Pons (tissue), 1 donor: ENCODE results near the gene RAB36.

ENCODE experiments used
- DNase-seq: peaks from one replicate; pipeline ENCODE4 v3.0.0-alpha.2; 2016; ENCODE audit warnings: low spot score

Gene RAB36

DNA sequence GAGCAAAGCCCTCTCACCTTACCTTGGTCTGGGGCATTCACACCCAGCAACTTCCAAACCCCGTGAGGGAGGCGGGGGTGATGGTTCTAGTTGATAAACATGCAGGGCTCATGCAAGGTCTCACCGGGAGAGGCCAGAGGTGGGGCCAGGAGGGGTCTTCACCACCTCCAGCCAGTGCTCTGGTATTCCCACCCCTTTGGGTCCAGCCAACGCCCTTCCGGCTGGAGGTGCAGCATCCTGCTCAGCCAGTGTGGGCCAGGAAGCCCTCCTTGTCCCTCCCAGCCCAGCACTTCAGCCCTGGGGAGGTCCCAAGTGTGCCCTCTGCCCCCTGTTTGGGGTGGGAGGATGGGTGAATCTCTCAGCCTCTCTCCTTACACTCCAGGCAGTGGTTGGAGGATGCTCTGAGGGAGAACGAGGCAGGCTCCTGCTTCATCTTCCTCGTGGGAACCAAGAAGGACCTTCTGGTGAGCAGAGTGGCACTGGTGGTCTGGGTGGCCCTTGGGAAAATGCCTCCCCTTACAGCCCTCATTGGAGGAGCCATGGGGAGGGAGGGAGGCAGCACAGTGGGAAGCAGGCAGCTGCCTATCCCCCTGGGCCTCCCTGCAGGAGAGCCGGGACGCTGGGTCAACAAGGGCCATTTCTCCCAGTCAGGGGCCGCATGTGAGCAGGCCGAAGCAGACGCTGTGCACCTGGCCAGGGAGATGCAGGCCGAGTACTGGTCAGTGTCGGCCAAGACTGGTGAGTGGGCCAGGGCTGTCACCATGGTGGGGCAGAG lies 13.4 kb downstream of the RAB36 start:
- DNase-seq, result no peak

DNA sequence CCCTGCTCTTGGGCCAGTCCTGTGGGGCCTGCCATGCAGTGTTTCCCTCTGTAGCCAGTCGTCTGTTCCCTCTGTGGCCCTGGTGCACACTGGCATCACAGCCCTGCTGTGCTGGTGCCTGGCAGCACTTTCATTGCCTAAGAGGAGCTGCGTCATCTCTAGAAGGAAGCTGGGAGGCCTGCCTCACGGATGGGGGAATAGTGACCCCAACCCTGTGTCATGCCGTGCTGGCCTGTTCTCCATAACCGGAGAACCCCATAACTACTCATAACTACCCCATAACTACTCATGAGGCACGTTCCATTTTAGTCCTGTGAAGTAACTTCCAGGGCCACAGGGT lies 14.0 kb downstream of the RAB36 start:
- no peak for DNase-seq

DNA sequence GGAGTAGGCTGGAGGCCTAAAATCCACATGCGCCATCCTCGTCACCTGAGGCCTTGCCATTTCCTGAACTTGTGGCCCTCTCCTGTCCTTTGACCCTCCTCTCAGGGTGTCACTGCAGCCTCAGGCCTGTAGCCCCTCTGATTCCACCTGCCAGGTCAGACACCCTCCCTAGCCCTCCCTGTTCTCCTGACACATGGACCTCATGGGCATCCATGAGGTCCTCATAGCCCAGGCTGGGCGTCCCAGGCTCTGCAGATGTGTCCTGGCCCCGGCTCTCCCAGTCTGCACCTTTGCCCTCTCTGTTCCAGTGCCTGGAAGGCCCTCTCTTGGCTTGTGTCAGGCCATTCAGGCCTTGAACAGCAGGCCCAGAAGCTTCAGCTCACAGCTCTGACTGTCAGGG lies 15.8 kb downstream of the RAB36 start:
- DNase-seq, result no peak

DNA sequence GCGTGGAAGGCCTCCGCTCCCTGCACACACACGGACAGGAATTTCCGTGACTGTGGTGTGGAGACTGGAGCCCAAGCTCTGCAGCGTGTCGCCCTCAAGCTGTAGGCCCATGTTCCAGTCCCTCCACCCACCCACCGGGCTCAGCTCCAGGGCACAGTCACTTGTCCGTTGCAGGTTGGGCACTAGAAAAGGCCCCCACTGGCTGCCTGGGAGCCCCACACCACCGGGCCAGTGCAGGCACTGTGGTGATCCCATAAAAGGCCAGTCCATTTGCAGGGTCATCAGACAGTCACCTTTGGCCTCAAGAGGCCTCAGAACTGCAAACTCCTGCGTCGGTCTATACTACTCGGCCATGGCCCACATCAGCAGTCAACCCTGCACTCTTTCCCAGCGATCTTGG lies 16.3 kb downstream of the RAB36 start:
- no peak for DNase-seq

DNA sequence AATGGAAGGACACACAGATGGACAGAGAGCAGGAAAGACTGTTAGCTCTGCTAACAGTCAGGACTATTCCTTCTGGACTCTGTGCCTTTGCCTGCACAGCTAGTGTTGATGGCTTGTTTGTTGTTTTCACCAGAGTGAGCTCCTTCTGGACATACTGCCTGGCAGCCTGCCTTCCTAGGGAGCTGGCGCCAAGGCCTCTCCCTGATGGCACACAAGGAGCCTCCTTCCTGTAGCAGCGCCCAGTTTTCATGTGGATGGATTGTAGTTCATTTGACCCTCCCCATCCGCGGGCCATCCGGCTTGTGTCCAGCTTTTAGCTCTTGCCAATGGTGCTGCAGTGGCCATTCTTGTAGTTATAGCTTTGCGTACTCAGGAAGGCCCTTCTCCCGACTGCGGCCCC lies 18.4 kb downstream of the RAB36 start:
- DNase-seq, result peak; percentile 86

DNA sequence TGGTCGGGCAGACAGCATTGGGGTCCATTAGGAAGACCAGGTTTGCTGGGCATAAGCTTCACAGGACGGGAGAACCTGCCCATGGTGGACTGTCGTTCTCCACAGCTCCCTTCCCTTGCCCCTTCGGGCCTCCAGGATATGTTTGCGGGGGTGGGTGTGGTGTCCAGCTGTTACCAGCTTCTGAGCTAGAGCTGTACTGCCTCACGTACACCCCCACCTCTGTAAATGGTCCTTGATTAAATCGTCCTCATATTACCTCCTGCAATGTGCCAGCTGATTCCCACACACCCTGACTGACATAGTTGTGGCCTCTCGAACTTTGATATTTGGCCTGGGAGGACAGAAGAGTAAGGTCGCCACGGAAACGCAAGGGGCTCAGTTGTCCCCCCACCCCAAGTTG lies 18.8 kb downstream of the RAB36 start:
- DNase-seq, result no peak

DNA sequence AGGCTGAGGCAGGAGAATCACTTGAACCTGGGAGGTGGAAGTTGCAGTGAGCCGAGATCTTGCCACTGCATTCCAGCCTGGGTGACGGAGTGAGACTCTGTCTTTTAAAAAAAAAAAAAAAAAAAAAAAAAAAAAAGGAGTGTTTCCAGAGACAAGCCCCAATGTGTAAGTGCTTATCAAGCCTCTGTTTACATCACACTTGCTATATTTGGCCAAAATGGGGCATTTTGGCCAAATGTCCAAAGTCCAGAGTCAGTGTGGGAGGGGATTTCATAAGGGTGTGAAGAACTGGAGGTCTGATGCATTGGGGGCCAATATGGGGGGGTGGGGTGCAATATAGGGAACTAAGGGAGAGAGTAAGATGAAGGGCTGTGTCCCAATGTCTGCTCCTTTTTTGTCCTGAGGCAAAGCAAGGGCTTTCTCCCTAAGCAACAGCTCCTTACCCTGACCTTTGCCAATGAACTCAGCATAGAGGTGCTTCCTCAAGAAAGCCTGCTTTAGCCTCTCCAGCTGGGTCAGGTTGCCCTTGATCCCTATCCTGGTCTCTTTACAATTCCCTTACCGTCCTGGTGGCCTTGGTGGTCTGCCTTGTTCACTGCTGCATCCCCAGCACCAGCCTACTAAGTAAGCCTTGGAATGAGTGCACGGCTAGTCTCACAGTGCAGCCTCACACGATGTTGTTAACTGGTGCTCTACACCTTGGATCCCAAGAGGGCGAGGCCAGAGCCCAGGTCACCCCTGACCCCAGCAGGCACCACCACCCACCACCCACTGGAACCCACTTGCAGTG lies 21.0 kb downstream of the RAB36 start:
- DNase-seq, result no peak

DNA sequence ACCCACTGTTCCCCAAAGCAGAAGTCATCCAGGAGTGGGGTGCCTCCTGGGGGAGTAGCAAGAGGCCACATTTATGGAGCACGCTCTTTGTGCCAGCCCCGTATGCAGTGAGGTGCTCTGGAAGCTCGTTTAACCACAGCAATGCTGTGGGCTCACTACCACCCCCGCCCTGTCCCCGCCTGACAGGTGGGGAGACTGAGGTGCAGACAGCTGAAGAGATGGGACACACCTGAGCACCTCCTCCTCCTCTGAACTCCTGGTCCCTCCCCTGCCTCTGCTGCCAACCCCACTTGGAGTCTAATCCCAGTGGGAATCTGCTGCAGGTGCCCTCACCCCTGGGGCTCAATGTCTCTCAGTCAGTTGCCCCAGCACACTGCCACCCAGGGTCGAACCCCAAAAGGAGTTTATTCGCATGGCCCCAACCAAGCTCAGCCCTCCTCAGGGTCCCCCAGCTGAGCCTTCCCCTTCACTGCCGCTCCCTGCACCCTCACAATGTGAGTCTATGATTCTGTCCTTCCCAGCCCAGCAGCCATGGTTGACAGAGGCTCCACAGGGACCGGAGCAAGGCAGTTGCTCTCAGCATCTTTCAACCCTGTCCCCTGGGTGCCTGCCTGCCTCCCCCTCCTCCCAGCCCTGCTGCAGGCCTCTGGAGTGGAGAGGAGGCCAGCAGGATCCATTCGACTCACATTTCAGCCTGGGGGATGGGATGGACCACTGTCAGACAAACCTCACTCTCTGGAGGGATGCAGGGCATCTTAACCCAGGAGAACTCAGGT lies 21.8 kb downstream of the RAB36 start:
- no peak for DNase-seq

DNA sequence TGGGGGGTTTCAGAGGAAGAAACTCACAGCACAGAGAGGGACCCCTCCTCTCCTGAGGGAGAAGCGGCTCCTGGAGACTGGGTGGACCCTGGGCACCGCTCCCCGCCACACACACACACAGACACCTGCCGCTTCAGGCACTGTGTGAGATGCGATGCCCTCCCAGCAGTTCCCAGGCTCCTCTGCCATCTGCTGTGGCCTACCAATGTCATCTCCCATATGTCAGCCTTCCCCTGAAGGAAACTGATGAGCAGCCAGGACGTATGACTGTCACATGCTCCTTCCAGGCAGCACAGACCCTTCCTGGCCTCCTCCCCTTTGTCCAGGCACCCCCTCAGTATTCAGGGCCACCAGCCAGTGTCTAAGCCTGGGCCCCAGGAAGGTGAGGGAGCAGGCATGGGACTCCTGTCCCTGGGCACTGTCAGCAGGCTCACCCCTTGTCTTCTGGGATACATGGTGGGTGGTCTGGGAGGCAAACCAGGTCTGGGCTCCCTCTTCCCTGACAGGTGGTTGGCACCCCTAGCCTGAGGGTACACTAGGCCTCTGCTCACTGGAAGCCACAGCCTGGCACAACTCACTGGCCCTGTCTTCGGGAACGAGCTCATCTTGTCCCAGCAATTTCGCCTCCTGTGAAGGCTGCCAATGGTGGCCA lies 23.2 kb downstream of the RAB36 start:
- DNase-seq, result no peak

DNA sequence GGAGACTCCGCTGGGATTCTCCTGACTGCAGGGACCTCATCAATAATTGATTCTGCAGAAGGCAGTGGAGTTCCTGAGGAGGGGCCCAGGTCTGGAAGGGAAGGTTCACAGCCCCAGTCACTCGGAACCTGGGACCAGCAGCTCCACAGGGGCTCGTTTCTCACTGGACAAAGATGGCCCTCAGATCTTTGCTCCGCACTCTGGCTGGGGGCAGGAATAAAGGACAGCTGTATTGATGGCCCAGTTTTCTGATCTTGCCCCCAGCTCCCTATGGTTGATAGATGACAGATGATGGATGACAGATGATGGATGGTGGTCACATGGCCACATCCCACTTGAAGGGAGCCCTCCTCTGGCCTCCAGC lies 23.7 kb downstream of the RAB36 start:
- no peak for DNase-seq

DNA sequence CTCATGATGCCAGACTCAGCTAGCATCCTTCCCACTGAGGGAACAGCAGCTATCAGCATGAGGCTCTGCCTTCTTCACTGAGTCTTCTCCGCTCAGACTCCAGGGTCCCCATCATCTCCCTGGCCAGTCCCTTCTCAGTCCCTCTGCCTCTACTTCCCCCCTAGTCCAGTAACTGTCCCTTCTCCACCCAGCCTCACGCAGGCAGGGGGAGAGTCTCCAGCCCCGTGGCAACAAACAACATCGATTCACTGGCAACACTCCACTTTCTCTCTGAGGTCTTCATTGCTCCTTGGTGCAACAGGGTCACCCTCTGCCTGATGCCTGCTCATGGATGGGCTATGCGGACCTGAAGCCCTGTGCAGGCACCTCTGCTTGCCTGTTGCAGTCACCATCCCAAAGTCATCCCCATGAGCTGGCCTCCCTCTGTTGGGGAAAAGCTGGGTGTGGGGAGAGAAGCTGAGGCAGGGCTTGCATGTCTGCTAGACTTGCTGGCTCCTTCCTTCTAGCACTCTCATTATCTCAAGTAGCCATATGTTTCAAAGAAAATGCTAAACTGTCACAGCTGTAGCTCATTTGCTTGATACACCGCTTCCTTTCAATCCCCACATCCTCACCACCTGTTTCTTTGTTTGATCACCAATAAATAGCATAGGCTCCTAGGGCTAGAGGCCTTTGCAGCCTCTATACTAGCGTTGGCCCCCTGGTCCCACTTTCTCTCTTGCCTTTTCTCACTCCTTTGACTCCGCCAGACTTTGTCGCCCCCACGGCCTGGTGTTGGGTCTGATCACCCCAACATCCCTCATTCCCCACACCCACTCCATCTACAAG lies 30.8 kb downstream of the RAB36 start:
- DNase-seq, result no peak

DNA sequence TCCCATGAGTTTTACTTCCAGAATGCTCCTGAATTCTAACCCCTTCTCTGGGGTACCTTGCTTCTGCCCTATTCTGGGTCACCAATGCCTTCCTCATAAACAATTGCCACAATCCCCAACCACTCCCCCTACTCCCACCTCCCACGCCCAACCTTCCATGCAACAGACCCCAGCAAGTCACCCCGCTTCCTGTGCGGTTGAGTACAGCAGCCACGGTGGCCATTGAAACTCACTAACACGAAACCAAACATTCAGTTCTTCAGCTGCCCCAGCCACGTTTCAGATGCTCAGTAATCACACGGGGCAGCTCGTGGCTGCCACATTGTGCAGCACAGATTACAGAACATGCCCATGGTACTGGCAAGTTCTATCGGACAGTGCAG lies 31.4 kb downstream of the RAB36 start:
- DNase-seq, result no peak

DNA sequence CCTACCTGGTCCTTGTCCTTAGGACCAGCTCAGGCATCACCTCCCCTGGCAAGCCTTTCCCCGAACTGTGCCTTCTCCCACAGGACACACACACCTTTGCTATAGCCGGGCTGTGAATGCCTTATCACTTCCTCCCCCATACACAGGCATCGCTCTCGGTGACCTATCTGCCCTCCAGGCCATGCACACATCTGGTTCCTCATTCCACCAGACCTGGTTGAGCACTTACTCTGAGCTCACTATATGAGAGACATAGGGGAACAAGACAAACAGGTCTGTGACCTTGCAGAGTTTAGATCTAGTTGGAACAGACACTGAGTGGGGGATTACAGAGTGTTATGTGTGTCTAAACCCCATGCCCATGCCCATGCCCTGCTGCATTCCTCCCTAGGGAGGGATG lies 31.9 kb downstream of the RAB36 start:
- DNase-seq, result no peak

DNA sequence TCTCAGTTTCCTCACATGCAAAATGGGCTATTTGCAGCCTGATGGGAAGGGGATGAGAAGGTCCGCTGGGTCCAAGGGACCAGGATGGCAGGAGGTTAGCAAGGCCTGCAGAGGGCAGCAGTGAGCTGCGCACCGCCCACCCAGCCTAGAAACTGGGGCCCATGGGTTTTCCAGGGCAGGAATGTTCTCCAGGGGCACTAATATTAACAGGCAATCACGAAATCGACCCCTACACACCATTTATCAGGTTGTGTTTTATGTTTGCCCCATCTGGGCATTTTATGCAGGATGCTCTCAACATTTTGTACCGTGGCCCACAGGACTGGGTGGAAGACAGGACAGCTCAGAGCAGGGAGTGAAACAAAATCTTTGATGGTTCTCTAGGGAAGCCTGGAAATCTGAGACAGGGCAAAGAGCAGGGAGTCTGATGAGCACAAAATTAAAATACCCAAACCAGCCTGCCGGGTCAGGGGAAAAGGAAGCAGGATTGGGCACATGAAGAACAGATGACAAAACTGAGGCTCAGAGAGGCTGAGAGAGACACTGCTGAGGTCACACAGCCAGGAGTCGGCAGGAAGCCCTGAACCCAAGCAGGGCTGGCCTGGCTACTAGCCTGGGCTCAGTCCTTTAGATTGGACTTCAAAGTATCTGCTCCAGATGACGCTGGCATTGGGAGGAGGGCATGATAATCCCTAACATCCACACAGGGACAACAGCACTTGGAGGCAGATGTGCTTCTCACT lies 33.4 kb downstream of the RAB36 start:
- peak; percentile 50 for DNase-seq

DNA sequence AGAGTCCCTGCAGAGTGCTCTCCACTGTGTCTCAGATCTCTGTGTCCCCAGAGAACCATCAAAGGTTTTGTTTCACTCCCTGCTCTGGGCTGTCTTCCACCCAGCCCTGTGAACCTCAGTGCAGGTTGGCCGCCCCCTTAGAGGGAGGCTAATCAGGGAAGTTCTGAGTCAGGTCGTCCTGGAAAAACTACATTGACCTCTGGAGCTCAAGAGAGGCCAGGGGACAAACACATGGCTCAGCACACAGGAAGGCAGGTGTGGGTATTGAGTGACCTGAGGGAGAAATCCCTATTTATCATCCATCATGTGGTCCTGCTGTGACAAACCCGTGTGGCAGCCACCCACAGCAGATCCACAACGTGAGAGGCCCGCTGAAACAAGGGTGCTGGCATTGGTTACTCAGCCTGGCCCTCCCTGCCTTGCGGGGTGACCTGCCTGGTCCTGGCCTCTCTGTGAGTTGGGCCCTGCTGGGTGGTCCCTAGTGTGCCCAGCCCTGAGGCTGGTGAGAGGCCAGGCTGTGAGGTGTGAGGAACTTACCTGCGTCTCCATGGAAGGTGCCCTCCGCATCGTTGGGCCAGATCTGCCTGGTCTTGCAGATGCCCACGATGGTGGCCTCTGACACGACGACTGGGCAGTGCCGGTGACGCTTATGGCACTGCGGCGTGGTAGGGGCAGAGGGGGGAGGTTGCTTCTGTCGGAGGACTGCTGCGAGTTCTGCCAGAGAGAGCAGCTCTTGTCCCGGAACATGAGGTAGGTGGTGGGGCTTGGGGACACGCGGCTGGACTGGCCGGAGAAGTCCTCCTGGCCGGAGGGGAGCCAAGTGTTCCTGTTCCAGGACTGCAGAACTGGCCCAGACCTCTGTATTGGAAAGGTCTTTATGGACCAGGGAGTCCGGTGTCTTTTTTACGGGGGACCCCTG lies 34.4 kb downstream of the RAB36 start:
- DNase-seq, result no peak

DNA sequence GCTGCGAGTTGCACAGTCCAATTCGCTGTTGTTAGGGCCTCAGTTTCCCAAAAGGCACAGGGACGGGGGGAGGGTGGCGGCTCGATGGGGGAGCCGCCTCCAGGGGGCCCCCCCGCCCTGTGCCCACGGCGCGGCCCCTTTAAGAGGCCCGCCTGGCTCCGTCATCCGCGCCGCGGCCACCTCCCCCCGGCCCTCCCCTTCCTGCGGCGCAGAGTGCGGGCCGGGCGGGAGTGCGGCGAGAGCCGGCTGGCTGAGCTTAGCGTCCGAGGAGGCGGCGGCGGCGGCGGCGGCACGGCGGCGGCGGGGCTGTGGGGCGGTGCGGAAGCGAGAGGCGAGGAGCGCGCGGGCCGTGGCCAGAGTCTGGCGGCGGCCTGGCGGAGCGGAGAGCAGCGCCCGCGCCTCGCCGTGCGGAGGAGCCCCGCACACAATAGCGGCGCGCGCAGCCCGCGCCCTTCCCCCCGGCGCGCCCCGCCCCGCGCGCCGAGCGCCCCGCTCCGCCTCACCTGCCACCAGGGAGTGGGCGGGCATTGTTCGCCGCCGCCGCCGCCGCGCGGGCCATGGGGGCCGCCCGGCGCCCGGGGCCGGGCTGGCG lies 35.1 kb downstream of the RAB36 start, which contains the start of gene BCR:
BCR (plus strand) TSS at position 209 of the 592 bp plus-strand sequence. CDS start 452 bp downstream, outside the sequence.
- DNase-seq, result peak; percentile 70

DNA sequence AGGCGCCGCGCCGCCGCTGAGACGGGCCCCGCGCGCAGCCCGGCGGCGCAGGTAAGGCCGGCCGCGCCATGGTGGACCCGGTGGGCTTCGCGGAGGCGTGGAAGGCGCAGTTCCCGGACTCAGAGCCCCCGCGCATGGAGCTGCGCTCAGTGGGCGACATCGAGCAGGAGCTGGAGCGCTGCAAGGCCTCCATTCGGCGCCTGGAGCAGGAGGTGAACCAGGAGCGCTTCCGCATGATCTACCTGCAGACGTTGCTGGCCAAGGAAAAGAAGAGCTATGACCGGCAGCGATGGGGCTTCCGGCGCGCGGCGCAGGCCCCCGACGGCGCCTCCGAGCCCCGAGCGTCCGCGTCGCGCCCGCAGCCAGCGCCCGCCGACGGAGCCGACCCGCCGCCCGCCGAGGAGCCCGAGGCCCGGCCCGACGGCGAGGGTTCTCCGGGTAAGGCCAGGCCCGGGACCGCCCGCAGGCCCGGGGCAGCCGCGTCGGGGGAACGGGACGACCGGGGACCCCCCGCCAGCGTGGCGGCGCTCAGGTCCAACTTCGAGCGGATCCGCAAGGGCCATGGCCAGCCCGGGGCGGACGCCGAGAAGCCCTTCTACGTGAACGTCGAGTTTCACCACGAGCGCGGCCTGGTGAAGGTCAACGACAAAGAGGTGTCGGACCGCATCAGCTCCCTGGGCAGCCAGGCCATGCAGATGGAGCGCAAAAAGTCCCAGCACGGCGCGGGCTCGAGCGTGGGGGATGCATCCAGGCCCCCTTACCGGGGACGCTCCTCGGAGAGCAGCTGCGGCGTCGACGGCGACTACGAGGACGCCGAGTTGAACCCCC lies 35.8 kb downstream of the RAB36 start:
- no peak for DNase-seq

DNA sequence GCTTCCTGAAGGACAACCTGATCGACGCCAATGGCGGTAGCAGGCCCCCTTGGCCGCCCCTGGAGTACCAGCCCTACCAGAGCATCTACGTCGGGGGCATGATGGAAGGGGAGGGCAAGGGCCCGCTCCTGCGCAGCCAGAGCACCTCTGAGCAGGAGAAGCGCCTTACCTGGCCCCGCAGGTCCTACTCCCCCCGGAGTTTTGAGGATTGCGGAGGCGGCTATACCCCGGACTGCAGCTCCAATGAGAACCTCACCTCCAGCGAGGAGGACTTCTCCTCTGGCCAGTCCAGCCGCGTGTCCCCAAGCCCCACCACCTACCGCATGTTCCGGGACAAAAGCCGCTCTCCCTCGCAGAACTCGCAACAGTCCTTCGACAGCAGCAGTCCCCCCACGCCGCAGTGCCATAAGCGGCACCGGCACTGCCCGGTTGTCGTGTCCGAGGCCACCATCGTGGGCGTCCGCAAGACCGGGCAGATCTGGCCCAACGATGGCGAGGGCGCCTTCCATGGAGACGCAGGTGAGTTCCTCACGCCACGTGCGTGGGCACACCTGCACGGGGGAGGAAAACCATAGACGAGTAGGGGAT lies 36.5 kb downstream of the RAB36 start:
- no peak for DNase-seq
